HepG2 (cell line): ENCODE results near the gene CDK5RAP2. TPM values are rescaled to one million over a fixed set of nuclear protein-coding genes. Genes with fewer than 3 reads are reported as not detected.

Experiments
- BCL3 ChIP-seq: sonication (generic); formaldehyde crosslinking; IDR thresholded peaks from 2 replicates; pipeline ENCODE4 v1.5.1; 2020; ENCODE audit warnings: mild to moderate bottlenecking, missing genetic modification reagents, moderate library complexity
- FOSL2 ChIP-seq: sonication (generic); formaldehyde crosslinking; IDR thresholded peaks from 2 replicates; pipeline ENCODE4 v1.4.0; 2020; ENCODE audit warnings: missing genetic modification reagents
- FOXA1 ChIP-seq, 2 experiments: fragments of 450-650 bp in 1 of 2; sonication (generic) in 1 of 2; formaldehyde crosslinking in 1 of 2; IDR thresholded peaks; 2 replicates each; pipeline versions ENCODE4 v1.4.0 to v1.6.1; 2016 to 2020; ENCODE audit warnings: missing genetic modification reagents in 1 of 2
- HIC2 ChIP-seq: sonication (generic); formaldehyde crosslinking; IDR thresholded peaks from 2 replicates; pipeline ENCODE4 v1.9.0; 2022; ENCODE audit warnings: low read depth, missing genetic modification reagents
- MEF2D ChIP-seq: sonication (generic); formaldehyde crosslinking; IDR thresholded peaks from 2 replicates; pipeline ENCODE4 v1.5.1; 2020; ENCODE audit warnings: mild to moderate bottlenecking, missing genetic modification reagents
- MXD3 ChIP-seq: IDR thresholded peaks from 2 replicates; pipeline ENCODE4 v1.6.1; 2016; ENCODE audit warnings: mild to moderate bottlenecking, missing biosample characterization, missing genetic modification reagents
- NCOR1 ChIP-seq: fragments of 200-600 bp; sonication (generic); IDR thresholded peaks from 2 replicates; pipeline ENCODE4 v1.7.0; 2017; ENCODE audit warnings: antibody characterized with exemption, low read length, borderline replicate concordance
- NFYC ChIP-seq: IDR thresholded peaks from 2 replicates; pipeline ENCODE4 v1.6.1; 2016; ENCODE audit warnings: missing genetic modification reagents, missing compliant biosample characterization
- PHF20 ChIP-seq: sonication (generic); formaldehyde crosslinking; IDR thresholded peaks from 2 replicates; pipeline ENCODE4 v1.5.0; 2020; ENCODE audit warnings: mild to moderate bottlenecking, missing genetic modification reagents
- SOX6 ChIP-seq, 2 experiments: fragments of 450-650 bp in 1 of 2; sonication (generic) in 1 of 2; formaldehyde crosslinking in 1 of 2; IDR thresholded peaks; 2 replicates each; pipeline versions ENCODE4 v1.4.0 to v1.6.1; 2017 to 2020; ENCODE audit warnings: antibody characterized with exemption in 1 of 2, mild to moderate bottlenecking in 1 of 2, missing genetic modification reagents in 1 of 2
- ZNF121 ChIP-seq: sonication (generic); formaldehyde crosslinking; IDR thresholded peaks from 2 replicates; pipeline ENCODE4 v1.5.0; 2020; ENCODE audit warnings: mild to moderate bottlenecking, missing genetic modification reagents
- ZNF460 ChIP-seq: sonication (generic); formaldehyde crosslinking; IDR thresholded peaks from 2 replicates; pipeline ENCODE4 v1.5.1; 2020; ENCODE audit warnings: missing genetic modification reagents, mild to moderate bottlenecking, borderline replicate concordance
- ZNF614 ChIP-seq: IDR thresholded peaks from 2 replicates; pipeline ENCODE4 v1.6.1; 2018; ENCODE audit warnings: missing biosample characterization, missing genetic modification reagents, inconsistent platforms, borderline replicate concordance
- ZNF747 ChIP-seq: sonication (generic); formaldehyde crosslinking; IDR thresholded peaks from 2 replicates; pipeline ENCODE4 v1.8.1; 2023; ENCODE audit warnings: missing genetic modification reagents, mild to moderate bottlenecking, borderline replicate concordance
- ZSCAN20 ChIP-seq: sonication (generic); formaldehyde crosslinking; IDR thresholded peaks from 2 replicates; pipeline ENCODE4 v1.4.0; 2020; ENCODE audit warnings: missing genetic modification reagents, mild to moderate bottlenecking, borderline replicate concordance
- ZSCAN30 ChIP-seq: sonication (generic); formaldehyde crosslinking; IDR thresholded peaks from 2 replicates; pipeline ENCODE4 v1.5.0; 2020; ENCODE audit warnings: mild to moderate bottlenecking, missing genetic modification reagents
- polyA plus RNA-seq, 8 experiments: library from polyadenylated mRNA; depleted of rRNA in 3 of 8; stranded (reverse) in 7 of 8; unstranded in 1 of 8; fragments of >200 nt; fragmentation: Illumina TruSeq in 4 of 8; extraction: Trizol in 4 of 8; gene quantifications; 2 replicates each; pipeline versions ENCODE4 v1.2.1 to v1.2.3, GENCODE V29; 2011 to 2016; ENCODE audit warnings: low read depth in 4 of 8, missing spikeins in 1 of 8, mixed read lengths in 1 of 8; ENCODE audit not compliant: insufficient read depth in 1 of 8
- total RNA-seq, 5 experiments: library from RNA; depleted of rRNA; stranded (reverse); fragments of >200 nt; fragmentation: Illumina TruSeq; extraction: Trizol; gene quantifications; 2 replicates each; pipeline ENCODE4 v1.2.3, GENCODE V29; 2016; ENCODE audit warnings: low read depth in 1 of 5
- TF ChIP-seq, protein P1 (sequence below): IDR thresholded peaks from 2 replicates; pipeline ENCODE4 v1.6.1; 2016; ENCODE audit warnings: missing biosample characterization, missing genetic modification reagents, low read depth
- TF ChIP-seq, protein P2 (sequence below): IDR thresholded peaks from 2 replicates; pipeline ENCODE4 v1.6.1; 2016; ENCODE audit warnings: missing compliant biosample characterization, missing genetic modification reagents, borderline replicate concordance
- TF ChIP-seq, protein P3 (sequence below): sonication (generic); formaldehyde crosslinking; IDR thresholded peaks from 2 replicates; pipeline ENCODE4 v1.4.0; 2020; ENCODE audit warnings: mild to moderate bottlenecking, missing genetic modification reagents

Gene CDK5RAP2
- total and polyA plus RNA-seq, 2 of the 13 experiments (the other 11 are each of a cell fraction or from before 2014, with no cell fraction given), result 31.8 to 42.2 TPM

GRCh38 chr9:120580051-120580896 lies at the start of gene CDK5RAP2 (continued):
- no peak for TF ChIP-seq HIC2 (CRISPR knock-in tag)
- TF ChIP-seq FOSL2 (CRISPR knock-in tag), result no peak
- no peak for TF ChIP-seq SOX6 (IDR thresholded peaks at IDR 0.05)
- TF ChIP-seq SOX6 (CRISPR knock-in tag; IDR thresholded peaks at IDR 0.05), result no peak; the same call in 1 of the 2 replicates
- TF ChIP-seq, protein P1, sequence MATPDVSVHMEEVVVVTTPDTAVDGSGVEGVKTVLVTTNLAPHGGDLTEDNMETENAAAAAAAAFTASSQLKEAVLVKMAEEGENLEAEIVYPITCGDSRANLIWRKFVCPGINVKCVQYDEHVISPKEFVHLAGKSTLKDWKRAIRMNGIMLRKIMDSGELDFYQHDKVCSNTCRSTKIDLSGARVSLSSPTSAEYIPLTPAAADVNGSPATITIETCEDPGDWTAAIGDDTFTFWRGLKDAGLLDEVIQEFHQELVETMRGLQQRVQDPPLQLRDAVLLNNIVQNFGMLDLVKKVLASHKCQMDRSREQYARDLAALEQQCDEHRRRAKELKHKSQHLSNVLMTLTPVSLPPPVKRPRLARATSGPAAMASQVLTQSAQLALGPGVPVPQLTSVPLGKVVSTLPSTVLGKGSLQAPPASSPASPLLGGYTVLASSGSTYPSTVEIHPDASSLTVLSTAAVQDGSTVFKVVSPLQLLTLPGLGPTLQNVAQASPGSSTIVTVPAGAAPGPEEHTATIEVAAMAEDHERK, result peak; percentile 89
- TF ChIP-seq ZSCAN30 (CRISPR knock-in tag), result peak; percentile 40; the same call in 1 of the 2 replicates
- peak; percentile 69 for TF ChIP-seq PHF20 (CRISPR knock-in tag)
- TF ChIP-seq NFYC (CRISPR knock-in tag), result peak; percentile 40; the same call in 1 of the 2 replicates
- 0 out of 2 replicates have a peak, but pooled peaks have one; percentile 1 for TF ChIP-seq ZNF747 (CRISPR knock-in tag)
- TF ChIP-seq ZNF614 (CRISPR knock-in tag), result peak; percentile 50; the same call in 1 of the 2 replicates
- TF ChIP-seq BCL3 (CRISPR knock-in tag), result no peak
- TF ChIP-seq ZNF460 (CRISPR knock-in tag), result no peak; the same call in 1 of the 2 replicates
- TF ChIP-seq, protein P2, sequence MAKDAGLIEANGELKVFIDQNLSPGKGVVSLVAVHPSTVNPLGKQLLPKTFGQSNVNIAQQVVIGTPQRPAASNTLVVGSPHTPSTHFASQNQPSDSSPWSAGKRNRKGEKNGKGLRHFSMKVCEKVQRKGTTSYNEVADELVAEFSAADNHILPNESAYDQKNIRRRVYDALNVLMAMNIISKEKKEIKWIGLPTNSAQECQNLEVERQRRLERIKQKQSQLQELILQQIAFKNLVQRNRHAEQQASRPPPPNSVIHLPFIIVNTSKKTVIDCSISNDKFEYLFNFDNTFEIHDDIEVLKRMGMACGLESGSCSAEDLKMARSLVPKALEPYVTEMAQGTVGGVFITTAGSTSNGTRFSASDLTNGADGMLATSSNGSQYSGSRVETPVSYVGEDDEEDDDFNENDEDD, result peak; percentile 96
- no peak for TF ChIP-seq FOXA1 (IDR thresholded peaks at IDR 0.05)
- no peak for TF ChIP-seq FOXA1 (CRISPR knock-in tag; IDR thresholded peaks at IDR 0.05)
- TF ChIP-seq MEF2D (CRISPR knock-in tag), result 0 out of 2 replicates have a peak, but pooled peaks have one; percentile 28
- TF ChIP-seq, protein P3, sequence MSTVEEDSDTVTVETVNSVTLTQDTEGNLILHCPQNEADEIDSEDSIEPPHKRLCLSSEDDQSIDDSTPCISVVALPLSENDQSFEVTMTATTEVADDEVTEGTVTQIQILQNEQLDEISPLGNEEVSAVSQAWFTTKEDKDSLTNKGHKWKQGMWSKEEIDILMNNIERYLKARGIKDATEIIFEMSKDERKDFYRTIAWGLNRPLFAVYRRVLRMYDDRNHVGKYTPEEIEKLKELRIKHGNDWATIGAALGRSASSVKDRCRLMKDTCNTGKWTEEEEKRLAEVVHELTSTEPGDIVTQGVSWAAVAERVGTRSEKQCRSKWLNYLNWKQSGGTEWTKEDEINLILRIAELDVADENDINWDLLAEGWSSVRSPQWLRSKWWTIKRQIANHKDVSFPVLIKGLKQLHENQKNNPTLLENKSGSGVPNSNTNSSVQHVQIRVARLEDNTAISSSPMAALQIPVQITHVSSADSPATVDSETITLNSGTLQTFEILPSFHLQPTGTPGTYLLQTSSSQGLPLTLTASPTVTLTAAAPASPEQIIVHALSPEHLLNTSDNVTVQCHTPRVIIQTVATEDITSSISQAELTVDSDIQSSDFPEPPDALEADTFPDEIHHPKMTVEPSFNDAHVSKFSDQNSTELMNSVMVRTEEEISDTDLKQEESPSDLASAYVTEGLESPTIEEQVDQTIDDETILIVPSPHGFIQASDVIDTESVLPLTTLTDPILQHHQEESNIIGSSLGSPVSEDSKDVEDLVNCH, result no peak
- no peak for TF ChIP-seq ZNF121 (CRISPR knock-in tag)
- peak; percentile 26; the same call in 1 of the 2 replicates for TF ChIP-seq NCOR1
- TF ChIP-seq ZSCAN20 (CRISPR knock-in tag), result no peak
- no peak for TF ChIP-seq MXD3 (CRISPR knock-in tag)
